ENCODE results near the gene DYNC2H1. TPM values are rescaled to one million over a fixed set of nuclear protein-coding genes. Genes with fewer than 3 reads are reported as not detected.

The DYNC2H1 gene
- total RNA-seq, 1 experiment from 2014 or later: 28.9 TPM

GRCh38 chr11:103109818-103110388 lies 677 bp downstream of the DYNC2H1 start:
- ChIA-PET CTCF (interaction anchor here (0.6 to 1.3 kb wide), 4 partner anchors 20 to 400 kb away, joined by 3 to 11 read pairs (median 6); no protein-coding TSS in a partner anchor), POLR2A (ENCODE audit: unreplicated experiment) (interaction anchor here (0.6 to 1.7 kb wide), 3 partner anchors 18 to 323 kb away, joined by 3 to 16 read pairs (median 5); partner anchors contain the start of gene DCUN1D5)
- H3K9ac ChIP-seq (ENCODE audit: low read length): peak overlapping the region; percentile 70
- no peaks in the 10 kb centered on the region for H3K9me3 ChIP-seq (ENCODE audit: low read length)
- peaks cover 29% of the 10 kb centered on the region for H3K4me1 ChIP-seq (ENCODE audit: insufficient read depth, low read length)
- ATAC-seq (peak; percentile 19), DNase-seq (no peak)
- H3K4me3 ChIP-seq (ENCODE audit: low read length): peak overlapping the region; percentile 88
- 0 out of 2 replicates have a peak, but pooled peaks cover 4% of the 10 kb centered on the region for H3K36me3 ChIP-seq (ENCODE audit: low read depth, low read length)
- BruUV-seq (replicated peaks): TSS peak; percentile 66
- peaks cover 34% of the 10 kb centered on the region for H3K79me2 ChIP-seq (ENCODE audit: low read length)
- H2AFZ ChIP-seq (ENCODE audit: low read length): peak overlapping the region; percentile 99
- H3F3A ChIP-seq (ENCODE audit: low read length, unreplicated experiment): no peaks in the 10 kb centered on the region
- intact Hi-C loops (cut with micrococcal nuclease): loop anchor here (1.0 kb wide), 1 partner anchor 18 kb away; the partner anchor contains the start of gene DCUN1D5
- H3K27me3 ChIP-seq (ENCODE audit: low read length): no peaks in the 10 kb centered on the region
- peak overlapping the region; percentile 94 for H3K4me2 ChIP-seq (ENCODE audit: low read length)
- H3K9me2 ChIP-seq (replicated peaks; ENCODE audit: low read length): no peaks in the 10 kb centered on the region
- TF ChIP-seq EZH2 (IDR thresholded peaks at IDR 0.05; ENCODE audit: low read length, unreplicated experiment): no peak
- no peak for TF ChIP-seq CTCF (conservative IDR thresholded peaks at IDR 0.05; ENCODE audit: low read depth, low read length)
- no peak for TF ChIP-seq EZH2phosphoT487 (IDR thresholded peaks at IDR 0.05; ENCODE audit: borderline replicate concordance, low read length)
- no peaks in the 10 kb centered on the region for H4K20me1 ChIP-seq (ENCODE audit: low read length)
- H3K27ac ChIP-seq (ENCODE audit: low read length): peak overlapping the region; percentile 35

- no peak for ATAC-seq
- H4K20me1 ChIP-seq (ENCODE audit: low read length): no peaks in the 10 kb centered on the region
- H3K27ac ChIP-seq (ENCODE audit: low read length): no peak overlapping the region
- DNase-seq: peak; percentile 60
- TF ChIP-seq EZH2 (IDR thresholded peaks at IDR 0.05; ENCODE audit: low read length, unreplicated experiment) (no peak), CTCF (conservative IDR thresholded peaks at IDR 0.05; ENCODE audit: low read depth, low read length) (peak; percentile 67)
- H3K27me3 ChIP-seq (ENCODE audit: low read length): no peaks in the 10 kb centered on the region
- H3K4me1 ChIP-seq (ENCODE audit: insufficient read depth, low read length): peaks cover 29% of the 10 kb centered on the region
- no peaks in the 10 kb centered on the region for H3K9me3 ChIP-seq (ENCODE audit: low read length)
- no peaks in the 10 kb centered on the region for H3F3A ChIP-seq (ENCODE audit: low read length, unreplicated experiment)
- H2AFZ ChIP-seq (ENCODE audit: low read length): peak overlapping the region; percentile 99
- ChIA-PET CTCF (no interaction called here), POLR2A (ENCODE audit: unreplicated experiment) (interaction anchor here (1.7 kb wide), 1 partner anchor 18 kb away, joined by 16 read pairs; the partner anchor contains the start of gene DCUN1D5)
- H3K79me2 ChIP-seq (ENCODE audit: low read length): peaks cover 34% of the 10 kb centered on the region
- peak overlapping the region; percentile 88 for H3K4me3 ChIP-seq (ENCODE audit: low read length)
- peak overlapping the region; percentile 94 for H3K4me2 ChIP-seq (ENCODE audit: low read length)
- no TSS peak for BruUV-seq (replicated peaks)
- H3K36me3 ChIP-seq (ENCODE audit: low read depth, low read length): 0 out of 2 replicates have a peak, but pooled peaks cover 4% of the 10 kb centered on the region
- peak overlapping the region; percentile 70 for H3K9ac ChIP-seq (ENCODE audit: low read length)
- H3K9me2 ChIP-seq (replicated peaks; ENCODE audit: low read length): no peaks in the 10 kb centered on the region
- intact Hi-C loops (cut with micrococcal nuclease): no loop called here
These were observed 1.2 kb downstream of the DYNC2H1 start for GRCh38 chr11:103110391-103110790.

- ChIA-PET POLR2A (ENCODE audit: unreplicated experiment) (interaction anchor here (0.6 kb wide), 1 partner anchor 659 kb away, joined by 3 read pairs; no protein-coding TSS in a partner anchor), CTCF (no interaction called here)
These were observed 2.2 kb downstream of the DYNC2H1 start for GRCh38 chr11:103111400-103111799.

More at GRCh38 chr11:103111400-103111799, 2.2 kb downstream of the DYNC2H1 start:
- no peaks in the 10 kb centered on the region for H3F3A ChIP-seq (ENCODE audit: low read length, unreplicated experiment)
- no peak overlapping the region for H3K27ac ChIP-seq (ENCODE audit: low read length)
- BruUV-seq (replicated peaks): no TSS peak
- TF ChIP-seq CTCF (conservative IDR thresholded peaks at IDR 0.05; ENCODE audit: low read depth, low read length) (no peak), EZH2phosphoT487 (IDR thresholded peaks at IDR 0.05; ENCODE audit: borderline replicate concordance, low read length) (no peak), EZH2 (IDR thresholded peaks at IDR 0.05; ENCODE audit: low read length, unreplicated experiment) (no peak)
- H3K27me3 ChIP-seq (ENCODE audit: low read length): no peaks in the 10 kb centered on the region
- H3K4me1 ChIP-seq (ENCODE audit: insufficient read depth, low read length): peaks cover 29% of the 10 kb centered on the region
- peak overlapping the region; percentile 6; the same call in 1 of the 2 replicates for H3K4me3 ChIP-seq (ENCODE audit: low read length)
- H3K36me3 ChIP-seq (ENCODE audit: low read depth, low read length): 0 out of 2 replicates have a peak, but pooled peaks cover 4% of the 10 kb centered on the region
- no peak for ATAC-seq
- H4K20me1 ChIP-seq (ENCODE audit: low read length): no peaks in the 10 kb centered on the region
- H3K9me3 ChIP-seq (ENCODE audit: low read length): no peaks in the 10 kb centered on the region
- H3K9me2 ChIP-seq (replicated peaks; ENCODE audit: low read length): no peaks in the 10 kb centered on the region
- no peak overlapping the region for H2AFZ ChIP-seq (ENCODE audit: low read length)
- peak overlapping the region; percentile 94 for H3K4me2 ChIP-seq (ENCODE audit: low read length)
- no peak for DNase-seq
- peaks cover 34% of the 10 kb centered on the region for H3K79me2 ChIP-seq (ENCODE audit: low read length)
- H3K9ac ChIP-seq (ENCODE audit: low read length): no peak overlapping the region
- intact Hi-C loops (cut with micrococcal nuclease): no loop called here

Data from PC-3 (cell line).